Stimulated activated naive CD8-positive, alpha-beta T cell treated with anti-CD3 and anti-CD28 coated beads, Interleukin-15, Interleukin-2, amounts not matched to agents 100 ng/mL and 50 ng/mL, for 24 hours (primary cell): ENCODE measurements around the gene EPHA8.

Experiments
- H3K27ac Mint-ChIP-seq: one replicate; pipeline ENCODE4 v1.8.0; 2021; ENCODE audit warnings: mild to moderate bottlenecking, mixed read lengths
- H3K27me3 Mint-ChIP-seq: one replicate; pipeline ENCODE4 v1.8.0; 2021; ENCODE audit warnings: mixed read lengths
- H3K36me3 Mint-ChIP-seq: one replicate; pipeline ENCODE4 v1.8.0; 2021; ENCODE audit warnings: low read depth, mixed read lengths
- H3K4me1 Mint-ChIP-seq: one replicate; pipeline ENCODE4 v1.8.0; 2021; ENCODE audit warnings: low read depth, mixed read lengths
- H3K4me3 Mint-ChIP-seq: one replicate; pipeline ENCODE4 v1.8.0; 2021; ENCODE audit warnings: mild to moderate bottlenecking, mixed read lengths
- H3K9me3 Mint-ChIP-seq: one replicate; pipeline ENCODE4 v1.8.0; 2021; ENCODE audit warnings: mixed read lengths

The EPHA8 gene

DNA sequence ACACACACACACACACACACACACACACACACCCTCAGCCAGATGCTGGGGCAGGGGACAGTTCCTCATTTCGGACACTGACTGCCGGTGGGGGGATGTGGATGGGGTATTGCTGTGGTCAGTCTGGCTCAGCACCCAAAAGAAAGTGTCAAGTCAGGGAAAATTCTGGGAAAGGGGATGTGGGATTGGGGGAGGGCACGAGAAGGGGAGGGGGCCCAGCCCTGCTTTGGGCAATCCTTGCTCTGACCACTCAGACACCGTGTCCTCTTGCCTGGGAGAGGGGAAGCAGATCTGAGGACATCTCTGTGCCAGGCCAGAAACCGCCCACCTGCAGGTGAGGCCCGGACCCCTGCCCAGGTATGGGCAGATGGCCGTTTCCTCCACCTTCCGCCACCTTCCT, 80.1 kb downstream of the EPHA8 start, which contains the start of gene C1QC:
TSS of gene C1QC (plus strand) at position 253 of the 400 bp plus-strand sequence. CDS start 391 bp downstream, outside the sequence.
- Mint-ChIP-seq H3K27ac (no peak within 1 kb of the TSS), H3K9me3 (no peaks in the 10 kb centered on the region), H3K4me1 (no peaks in the 10 kb centered on the region), H3K4me3 (no peak within 1 kb of the TSS), H3K36me3 (no peaks in the 10 kb centered on the region), H3K27me3 (peaks cover 13% of the 10 kb centered on the region)

DNA sequence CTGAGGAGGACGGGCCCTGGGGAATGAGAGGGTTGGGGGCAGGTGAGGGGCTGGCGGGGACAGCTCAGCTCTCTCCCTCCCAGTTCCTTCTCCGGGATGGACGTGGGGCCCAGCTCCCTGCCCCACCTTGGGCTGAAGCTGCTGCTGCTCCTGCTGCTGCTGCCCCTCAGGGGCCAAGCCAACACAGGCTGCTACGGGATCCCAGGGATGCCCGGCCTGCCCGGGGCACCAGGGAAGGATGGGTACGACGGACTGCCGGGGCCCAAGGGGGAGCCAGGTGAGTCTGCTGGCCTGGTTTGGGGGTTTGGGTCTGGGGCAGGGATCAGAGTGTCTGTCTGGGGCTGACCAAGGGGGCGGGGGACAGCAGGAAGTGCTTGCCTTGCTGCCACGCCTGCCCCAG, 80.6 kb downstream of the EPHA8 start:
- no peaks in the 10 kb centered on the region for H3K36me3 Mint-ChIP-seq
- no peak overlapping the region for H3K27ac Mint-ChIP-seq
- peaks cover 13% of the 10 kb centered on the region for H3K27me3 Mint-ChIP-seq
- H3K9me3 Mint-ChIP-seq: no peaks in the 10 kb centered on the region
- no peaks in the 10 kb centered on the region for H3K4me1 Mint-ChIP-seq
- H3K4me3 Mint-ChIP-seq: no peak overlapping the region

DNA sequence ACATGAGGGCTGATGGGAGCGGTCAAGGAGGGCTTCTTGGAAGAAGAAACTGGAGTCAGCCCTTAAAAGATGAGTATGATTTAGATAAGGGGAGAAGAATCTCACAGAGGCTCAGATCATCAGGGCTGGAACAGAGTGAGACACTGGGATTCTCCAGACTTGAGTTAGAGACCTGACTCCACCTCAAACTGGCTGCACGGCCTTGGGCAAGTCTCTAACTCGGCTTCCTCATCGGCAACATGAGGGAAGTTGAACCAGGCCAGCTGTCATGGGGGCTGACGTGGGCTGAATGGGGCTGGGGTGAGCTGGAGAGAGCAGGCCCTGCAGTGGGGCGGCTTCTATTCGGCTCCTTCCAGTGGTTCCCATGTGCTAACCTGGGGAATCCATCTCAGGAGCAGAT, 82.6 kb downstream of the EPHA8 start:
- H3K4me1 Mint-ChIP-seq: no peaks in the 10 kb centered on the region
- H3K4me3 Mint-ChIP-seq: no peak overlapping the region
- H3K27ac Mint-ChIP-seq: no peak overlapping the region
- no peaks in the 10 kb centered on the region for H3K9me3 Mint-ChIP-seq
- H3K27me3 Mint-ChIP-seq: peaks cover 7% of the 10 kb centered on the region
- H3K36me3 Mint-ChIP-seq: no peaks in the 10 kb centered on the region

DNA sequence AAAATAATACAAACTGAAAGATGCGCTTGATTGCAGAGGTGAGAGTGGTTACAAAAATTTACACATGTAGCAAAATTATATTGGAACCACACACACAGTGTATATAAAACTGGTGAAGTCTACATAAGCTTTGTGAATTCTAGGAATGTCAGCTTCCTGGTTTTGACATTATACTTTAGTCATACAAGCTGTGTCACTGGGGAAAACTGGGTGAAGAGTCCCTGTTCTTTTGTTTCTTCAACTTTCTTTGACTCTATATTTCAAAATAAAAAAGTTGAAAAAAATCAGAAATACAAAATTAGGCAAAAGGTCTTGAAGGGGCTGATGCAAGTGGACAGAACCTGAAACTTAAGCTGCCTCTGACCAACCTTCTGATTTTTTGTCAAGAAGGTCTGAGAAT, 83.1 kb downstream of the EPHA8 start:
- Mint-ChIP-seq H3K4me1 (no peaks in the 10 kb centered on the region), H3K4me3 (no peak overlapping the region), H3K27ac (no peak overlapping the region), H3K27me3 (peaks cover 3% of the 10 kb centered on the region), H3K36me3 (no peaks in the 10 kb centered on the region), H3K9me3 (no peaks in the 10 kb centered on the region)

DNA sequence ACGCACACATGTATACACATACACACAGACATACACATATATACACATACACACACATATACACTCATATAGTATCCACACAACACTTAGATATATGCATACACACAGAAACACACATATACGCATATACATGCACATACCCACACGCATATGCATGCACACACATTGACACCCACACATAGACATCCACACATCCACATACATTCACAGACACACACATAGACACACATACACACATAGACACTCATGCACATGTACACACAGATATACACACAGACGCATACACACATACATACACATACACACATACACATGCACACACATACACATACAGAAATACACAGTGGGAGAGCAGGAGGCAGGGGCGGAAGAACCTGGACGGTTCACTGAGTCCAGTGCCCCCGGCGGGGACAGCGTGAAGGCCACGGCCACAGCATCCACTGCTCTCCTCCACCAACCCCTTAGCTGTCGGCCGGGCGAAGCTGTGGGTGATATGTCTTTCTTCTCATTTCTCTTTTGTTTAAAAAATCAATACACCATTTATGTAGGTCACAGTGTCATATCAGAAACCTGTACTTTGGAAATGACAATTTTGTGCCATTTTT, 86.9 kb downstream of the EPHA8 start:
- Mint-ChIP-seq H3K36me3 (no peaks in the 10 kb centered on the region), H3K4me3 (no peak overlapping the region), H3K27me3 (no peaks in the 10 kb centered on the region)

DNA sequence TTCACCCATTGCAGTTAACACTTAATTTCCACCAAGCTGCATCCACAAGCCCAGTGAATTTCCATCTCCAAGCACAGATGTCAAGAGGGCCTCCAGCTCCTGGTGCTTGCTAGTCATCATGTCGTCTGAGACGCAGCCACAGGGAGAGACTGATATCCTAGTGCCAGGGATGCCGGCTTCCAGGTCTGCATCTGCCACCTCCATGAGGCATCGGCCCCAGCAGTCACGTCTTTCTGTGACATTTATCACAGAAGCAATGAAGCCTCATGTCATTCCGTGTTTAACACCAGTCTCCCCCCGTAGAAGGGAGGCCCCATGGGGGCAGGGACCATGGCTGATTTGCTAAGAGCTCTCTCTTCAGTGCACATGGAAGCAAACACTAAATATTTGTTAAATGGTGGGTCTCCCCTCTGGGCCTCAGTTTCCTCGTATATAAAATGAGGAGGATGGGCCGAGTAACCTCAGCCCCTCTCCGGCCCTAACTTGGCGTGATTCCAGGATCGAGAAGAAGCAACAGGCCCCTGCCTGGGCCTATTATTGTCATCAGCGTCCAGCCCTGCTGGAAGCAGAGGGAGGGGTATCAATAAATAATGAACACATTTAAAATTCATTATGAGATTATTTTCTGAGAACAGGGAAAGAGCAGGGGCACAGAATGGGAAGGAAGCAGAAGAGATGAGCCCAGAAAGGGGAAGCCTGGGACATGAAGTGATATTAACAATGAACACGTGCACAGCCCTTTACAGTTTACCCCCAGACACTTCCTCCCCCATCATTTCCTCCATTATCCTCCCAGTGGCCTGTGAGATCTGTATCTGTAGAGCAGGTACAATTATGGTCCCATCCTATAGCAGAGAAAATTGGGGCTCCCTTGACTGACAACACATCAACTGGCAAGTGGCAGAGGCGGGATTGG, 88.9 kb downstream of the EPHA8 start:
- peaks cover 7% of the 10 kb centered on the region for H3K27me3 Mint-ChIP-seq
- H3K36me3 Mint-ChIP-seq: no peaks in the 10 kb centered on the region
- H3K9me3 Mint-ChIP-seq: no peaks in the 10 kb centered on the region
- H3K27ac Mint-ChIP-seq: no peak overlapping the region
- no peaks in the 10 kb centered on the region for H3K4me1 Mint-ChIP-seq
- H3K4me3 Mint-ChIP-seq: no peak overlapping the region

More for the DNA sequence above, 86.9 kb downstream of the EPHA8 start:
- no peak overlapping the region for H3K27ac Mint-ChIP-seq
- H3K9me3 Mint-ChIP-seq: no peaks in the 10 kb centered on the region
- H3K4me1 Mint-ChIP-seq: no peaks in the 10 kb centered on the region

DNA sequence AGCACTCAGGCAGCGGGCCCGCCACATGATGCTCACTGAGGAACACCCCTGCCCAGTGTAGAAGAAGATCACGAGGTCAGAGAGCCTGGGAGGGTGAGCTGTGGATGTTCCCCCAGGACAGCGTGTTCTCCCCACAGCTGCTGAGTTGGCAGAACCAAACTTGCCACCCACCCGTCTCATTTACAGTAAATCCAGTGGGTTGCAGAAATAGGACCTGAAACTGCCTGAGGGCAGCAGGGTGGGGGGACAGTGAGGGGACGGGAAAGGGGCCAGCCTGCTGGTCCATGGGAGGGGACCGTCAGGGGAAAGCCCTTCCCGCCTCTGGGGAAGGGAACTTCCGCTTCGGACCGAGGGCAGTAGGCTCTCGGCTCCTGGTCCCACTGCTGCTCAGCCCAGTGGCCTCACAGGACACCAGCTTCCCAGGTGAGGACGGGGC, 89.6 kb downstream of the EPHA8 start, which contains the start of gene C1QB:
TSS of gene C1QB (plus strand) at position 356 of the 436 bp plus-strand sequence. CDS start 6,227 bp downstream, outside the sequence.
- H3K4me1 Mint-ChIP-seq: no peaks in the 10 kb centered on the region
- no peaks in the 10 kb centered on the region for H3K36me3 Mint-ChIP-seq
- peaks cover 10% of the 10 kb centered on the region for H3K27me3 Mint-ChIP-seq
- H3K27ac Mint-ChIP-seq: no peak within 1 kb of the TSS
- no peak within 1 kb of the TSS for H3K4me3 Mint-ChIP-seq
- H3K9me3 Mint-ChIP-seq: no peaks in the 10 kb centered on the region
